Colonic mucosa (tissue), 4 donors: ENCODE data around the gene RYR2. TPM values are rescaled to one million over a fixed set of nuclear protein-coding genes. Genes with fewer than 3 reads are reported as not detected.
"Not testable (repeated sequence)": the region's sequence is repeated elsewhere in the genome, so short reads cannot be mapped to it uniquely, and the experiment has no call there.

ENCODE experiments used
- DNase-seq: peaks from one replicate; pipeline ENCODE4 v3.0.0-alpha.2; 2020
- H3K27ac ChIP-seq: fragments of 200-600 bp; one replicate; pipeline ENCODE4 v1.8.0; 2021
- H3K27me3 ChIP-seq: fragments of 200-600 bp; one replicate; pipeline ENCODE4 v1.8.0; 2021
- H3K36me3 ChIP-seq: fragments of 200-600 bp; one replicate; pipeline ENCODE4 v1.8.0; 2021
- H3K4me1 ChIP-seq: fragments of 200-600 bp; one replicate; pipeline ENCODE4 v1.8.0; 2021; ENCODE audit warnings: mild to moderate bottlenecking
- H3K4me3 ChIP-seq: fragments of 200-600 bp; one replicate; pipeline ENCODE4 v1.8.0; 2021
- H3K9ac ChIP-seq, 2 donors: one replicate each; pipeline ENCODE4 v1.7.0; 2013; ENCODE audit warnings: control low read depth in 2 of 2, low read depth in 2 of 2, low read length in 2 of 2
- H3K9me3 ChIP-seq: fragments of 200-600 bp; one replicate; pipeline ENCODE4 v1.8.0; 2021
- CTCF ChIP-seq: fragments of 200-600 bp; IDR thresholded peaks from one replicate; pipeline ENCODE4 v1.8.0; 2022; ENCODE audit warnings: antibody characterized with exemption, mild to moderate bottlenecking
- intact Hi-C: fragments of 100-400 bp; cut with DNase I; formaldehyde crosslinking; loops from one replicate; pipeline ENCODE4 v1.14.1; 2022
- total RNA-seq, 2 donors: library from RNA; stranded (reverse); fragmentation: NEBNext Ultra II Directional in 1 of 2; extraction: Animal tissue kit (Norgen Biotek cat#: 25700) in 1 of 2; gene quantifications; one replicate each; pipeline ENCODE4 v1.2.1, GENCODE V29; 2021
- donor health status: healthy.
- donor health status: DM: no; HTN: no; CAD: no.
- donor health status: DM: no; HTN: no; CAD: no.

RYR2 gene
- total RNA-seq, 2 donors from 2014 or later: 0.15 to 0.56 TPM

- no peaks in the 10 kb centered on the region for H3K27me3 ChIP-seq
- H3K36me3 ChIP-seq: no peaks in the 10 kb centered on the region
- H3K9ac ChIP-seq: no peak overlapping the region
- TF ChIP-seq CTCF: no peak
- intact Hi-C loops: no loop called here
- DNase-seq: no peak
- H3K4me3 ChIP-seq: no peak overlapping the region
- H3K27ac ChIP-seq: no peak overlapping the region
- no peaks in the 10 kb centered on the region for H3K9me3 ChIP-seq
- H3K4me1 ChIP-seq: no peaks in the 10 kb centered on the region
These were observed 104.3 kb downstream of the RYR2 start for GRCh38 chr1:237146241-237146640.

GRCh38 chr1:237149857-237150256 lies 107.9 kb downstream of the RYR2 start:
- intact Hi-C loops: no loop called here
- H3K36me3 ChIP-seq: no peaks in the 10 kb centered on the region
- H3K4me1 ChIP-seq: no peaks in the 10 kb centered on the region
- no peaks in the 10 kb centered on the region for H3K9me3 ChIP-seq
- no peak overlapping the region for H3K4me3 ChIP-seq
- no peaks in the 10 kb centered on the region for H3K27me3 ChIP-seq
- DNase-seq: no peak
- TF ChIP-seq CTCF: no peak
- H3K9ac ChIP-seq: no peak overlapping the region
- no peak overlapping the region for H3K27ac ChIP-seq

- intact Hi-C loops, H3K27ac ChIP-seq, H3K36me3 ChIP-seq: not testable (repeated sequence)
These were observed 110.0 kb downstream of the RYR2 start for GRCh38 chr1:237151979-237152378.

GRCh38 chr1:237152506-237153335 lies 110.7 kb downstream of the RYR2 start:
- intact Hi-C loops: no loop called here
- TF ChIP-seq CTCF: no peak
- Histone ChIP-seq H3K9ac (no peak overlapping the region), H3K27me3 (no peaks in the 10 kb centered on the region), H3K4me3 (no peak overlapping the region), H3K27ac (no peak overlapping the region), H3K4me1 (no peaks in the 10 kb centered on the region), H3K36me3 (no peaks in the 10 kb centered on the region), H3K9me3 (no peaks in the 10 kb centered on the region)
- DNase-seq: no peak

More at GRCh38 chr1:237151979-237152378, 110.0 kb downstream of the RYR2 start:
- not testable (repeated sequence) for H3K9ac ChIP-seq, H3K4me1 ChIP-seq, H3K4me3 ChIP-seq, H3K27me3 ChIP-seq, H3K9me3 ChIP-seq, DNase-seq

- H3K36me3 ChIP-seq: no peaks in the 10 kb centered on the region
- no peaks in the 10 kb centered on the region for H3K4me1 ChIP-seq
- TF ChIP-seq CTCF: no peak
- no peaks in the 10 kb centered on the region for H3K9me3 ChIP-seq
- no peaks in the 10 kb centered on the region for H3K27me3 ChIP-seq
- intact Hi-C loops: no loop called here
- DNase-seq: no peak
- H3K9ac ChIP-seq: no peak overlapping the region
- H3K27ac ChIP-seq: no peak overlapping the region
- no peak overlapping the region for H3K4me3 ChIP-seq
These were observed 112.2 kb downstream of the RYR2 start for GRCh38 chr1:237154157-237154556.
